Measurements from ENCODE around the gene UBAP2.
"Not testable (repeated sequence)": the region's sequence is repeated elsewhere in the genome, so short reads cannot be mapped to it uniquely, and the experiment has no call there.

UBAP2 gene

GRCh38 chr9:34046784-34047379 lies 1.8 kb downstream of the UBAP2 start:
- DNase-seq: no peak

GRCh38 chr9:34045903-34046302 lies 2.8 kb downstream of the UBAP2 start:
- no peak for DNase-seq

- DNase-seq: not testable (repeated sequence)
Observed at GRCh38 chr9:34042074-34042473, 6.6 kb downstream of the UBAP2 start.

- not testable (repeated sequence) for DNase-seq
Observed at GRCh38 chr9:34038851-34039250, 9.8 kb downstream of the UBAP2 start.

GRCh38 chr9:34037626-34038025 lies 11.1 kb downstream of the UBAP2 start:
- DNase-seq: no peak

- DNase-seq: no peak
Observed at GRCh38 chr9:34036625-34037024, 12.1 kb downstream of the UBAP2 start.

GRCh38 chr9:34035656-34036055 lies 13.0 kb downstream of the UBAP2 start:
- no peak for DNase-seq

GRCh38 chr9:34034698-34035065 lies 14.0 kb downstream of the UBAP2 start:
- DNase-seq: no peak

- DNase-seq: no peak
Observed at GRCh38 chr9:34032631-34033030, 16.1 kb downstream of the UBAP2 start.

- no peak for DNase-seq
Observed at GRCh38 chr9:34027845-34028574, 20.7 kb downstream of the UBAP2 start.

- no peak for DNase-seq
Observed at GRCh38 chr9:34025811-34026210, 22.9 kb downstream of the UBAP2 start.

- no peak for DNase-seq
Observed at GRCh38 chr9:34025062-34025461, 23.6 kb downstream of the UBAP2 start.

- not testable (repeated sequence) for DNase-seq
Observed at GRCh38 chr9:34024476-34024875, 24.2 kb downstream of the UBAP2 start.

- no peak for DNase-seq
Observed at GRCh38 chr9:34016149-34016548, 32.5 kb downstream of the UBAP2 start.

- no peak for DNase-seq
Observed at GRCh38 chr9:34010979-34011378, 37.7 kb downstream of the UBAP2 start.

- DNase-seq: no peak
Observed at GRCh38 chr9:34001951-34002350, 46.7 kb downstream of the UBAP2 start.

- no peak for DNase-seq
Observed at GRCh38 chr9:34001298-34001697, 47.4 kb downstream of the UBAP2 start.

- DNase-seq: no peak
Observed at GRCh38 chr9:33995449-33995848, 53.2 kb downstream of the UBAP2 start.

GRCh38 chr9:33993104-33993503 lies 55.6 kb downstream of the UBAP2 start:
- no peak for DNase-seq

- DNase-seq: no peak
Observed at GRCh38 chr9:33992632-33993031, 56.1 kb downstream of the UBAP2 start.

- no peak for DNase-seq
Observed at GRCh38 chr9:33988219-33988890, 60.3 kb downstream of the UBAP2 start.

- no peak for DNase-seq
Observed at GRCh38 chr9:33976414-33976813, 72.3 kb downstream of the UBAP2 start.

- no peak for DNase-seq
Observed at GRCh38 chr9:33972698-33973097, 76.0 kb downstream of the UBAP2 start.

- no peak for DNase-seq
Observed at GRCh38 chr9:33964086-33964768, 84.5 kb downstream of the UBAP2 start.

Measured in NCI-H1436 treated with DMSO at 0.1 percent for 48 hours (cell line).